Activated CD8-positive, alpha-beta T cell treated with anti-CD3 and anti-CD28 coated beads, Interleukin-2, amount 10 ng/mL, durations not matched to agents 7 days and 5 days (primary cell): ENCODE results near the gene CLEC2L. TPM values are rescaled to one million over a fixed set of nuclear protein-coding genes. Genes with fewer than 3 reads are reported as not detected.
A peak's percentile ranks its signal among the peaks of the same experiment; 100 is the strongest.

ENCODE experiments used
- ATAC-seq: fragments of 150-1000 bp; cut with Tn5 transposase; one replicate; pipeline ENCODE4 v1.10.0; 2021; ENCODE audit warnings: moderate library complexity
- CTCF ChIA-PET: fragments of 350-600 bp; sonication (Branson Sonifier 250); formaldehyde crosslinking; loops from one replicate; lab custom pipeline; 2021; ENCODE audit warnings: antibody characterized with exemption; lab: Charles Lee
- POLR2A ChIA-PET: fragments of 350-600 bp; sonication (Branson Sonifier 250); formaldehyde crosslinking; loops from one replicate; lab custom pipeline; 2021; ENCODE audit warnings: antibody characterized with exemption; lab: Charles Lee
- DNase-seq: peaks from one replicate; pipeline ENCODE4 v3.0.0-alpha.2; 2020
- H3K27ac Mint-ChIP-seq: one replicate; pipeline ENCODE4 v1.8.0; 2021; ENCODE audit warnings: mild to moderate bottlenecking, mixed read lengths
- H3K27me3 Mint-ChIP-seq: one replicate; pipeline ENCODE4 v1.8.0; 2021; ENCODE audit warnings: low read depth, mixed read lengths
- H3K36me3 Mint-ChIP-seq: one replicate; pipeline ENCODE4 v1.8.0; 2021; ENCODE audit warnings: low read depth, mixed read lengths
- H3K4me1 Mint-ChIP-seq: one replicate; pipeline ENCODE4 v1.8.0; 2021; ENCODE audit warnings: low read depth, mixed read lengths
- H3K4me3 Mint-ChIP-seq: one replicate; pipeline ENCODE4 v1.8.0; 2021; ENCODE audit warnings: mild to moderate bottlenecking, mixed read lengths
- H3K9me3 Mint-ChIP-seq: one replicate; pipeline ENCODE4 v1.8.0; 2022; ENCODE audit warnings: mixed read lengths; ENCODE audit not compliant: insufficient read depth
- total RNA-seq, 2 experiments: library from RNA; stranded (reverse); gene quantifications; one replicate each; pipeline ENCODE4 v1.2.3, GENCODE V29; 2021

Gene CLEC2L
- total RNA-seq, 2 experiments from 2014 or later, result not detected

DNA sequence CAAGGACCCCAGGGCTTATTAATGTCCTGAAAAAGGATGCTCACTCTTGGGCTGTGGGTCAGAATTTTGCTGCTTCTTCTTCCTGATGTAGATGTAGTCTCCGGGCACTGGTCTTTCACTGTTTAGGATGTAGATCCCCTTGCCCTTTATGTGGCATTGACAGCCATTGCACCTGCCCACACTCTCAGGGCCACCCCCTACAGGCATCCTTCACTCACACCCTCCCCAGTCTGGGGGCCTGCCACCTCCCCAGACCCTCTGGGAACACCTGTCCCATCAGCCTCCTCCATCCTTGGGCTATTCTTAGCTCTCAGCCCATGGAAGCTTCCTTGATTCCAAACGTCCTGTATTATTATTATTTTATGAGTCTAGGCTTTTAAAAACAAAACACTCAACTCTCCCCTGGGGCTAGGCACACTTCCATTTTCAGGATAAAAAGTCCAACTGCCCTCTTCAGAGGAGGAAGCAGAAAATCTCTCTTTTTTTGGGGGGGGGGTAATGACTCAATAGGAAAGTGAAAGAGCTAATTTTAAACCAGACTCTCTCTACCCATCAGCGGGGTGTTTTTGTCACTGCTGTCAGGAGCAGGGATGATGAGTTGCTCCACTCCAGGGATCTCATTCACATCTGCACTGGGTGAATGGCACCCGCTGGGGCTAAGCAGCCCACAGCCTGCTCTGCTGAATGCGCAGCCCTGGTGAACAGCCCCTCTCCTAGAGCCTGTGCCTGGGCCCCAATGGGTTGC is 28.5 kb upstream of the CLEC2L start:
- Mint-ChIP-seq H3K4me1 (peaks cover 29% of the 10 kb centered on the region), H3K27me3 (peaks cover 5% of the 10 kb centered on the region)

DNA sequence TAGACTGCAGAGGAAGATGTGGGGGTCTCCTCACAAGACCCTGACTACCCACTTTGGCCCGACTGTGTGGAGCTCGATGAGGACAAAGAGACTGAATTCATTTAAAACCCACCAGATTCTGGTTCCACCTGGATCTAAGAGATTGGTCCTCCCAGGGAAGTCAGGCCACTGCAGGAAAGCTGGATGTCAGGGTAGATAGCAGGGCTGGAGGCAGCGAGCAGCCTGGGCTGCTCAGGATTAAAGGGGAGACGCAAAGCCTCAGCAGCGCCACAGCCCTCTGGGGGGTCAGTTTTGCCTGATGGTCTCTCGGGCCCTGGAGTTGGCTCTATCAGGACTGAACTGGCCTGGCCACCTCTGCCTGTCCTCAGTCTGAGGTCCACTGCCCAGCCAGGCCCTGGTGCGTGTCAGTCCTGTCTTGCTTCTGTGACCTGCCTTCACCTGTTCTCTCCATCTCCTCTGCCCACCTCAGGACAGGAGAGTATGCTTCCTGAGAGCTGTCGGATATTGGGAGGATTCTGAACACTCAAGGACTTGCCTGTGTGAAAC is 27.8 kb upstream of the CLEC2L start:
- ChIA-PET CTCF (interaction anchor here (1.2 to 2.2 kb wide), 2 partner anchors 61 to 106 kb away, joined by 3 to 8 read pairs; no protein-coding TSS in a partner anchor), POLR2A (interaction anchor here (0.7 kb wide), 1 partner anchor 984 kb away, joined by 3 read pairs; no protein-coding TSS in a partner anchor)
- no peak for ATAC-seq

More for the DNA sequence above, 28.5 kb upstream of the CLEC2L start:
- peak; percentile 71 for ATAC-seq
- CTCF ChIA-PET, result interaction anchor here (1.2 to 2.2 kb wide), 2 partner anchors 60 to 107 kb away, joined by 3 to 8 read pairs; no protein-coding TSS in a partner anchor
- Mint-ChIP-seq H3K27ac (peak overlapping the region; percentile 70), H3K4me3 (no peak overlapping the region), H3K36me3 (peaks cover 3% of the 10 kb centered on the region), H3K9me3 (no peaks in the 10 kb centered on the region)
- peak; percentile 51 for DNase-seq
- POLR2A ChIA-PET, result interaction anchor here (0.7 kb wide), 2 partner anchors 21 to 985 kb away, joined by 3 read pairs; no protein-coding TSS in a partner anchor

DNA sequence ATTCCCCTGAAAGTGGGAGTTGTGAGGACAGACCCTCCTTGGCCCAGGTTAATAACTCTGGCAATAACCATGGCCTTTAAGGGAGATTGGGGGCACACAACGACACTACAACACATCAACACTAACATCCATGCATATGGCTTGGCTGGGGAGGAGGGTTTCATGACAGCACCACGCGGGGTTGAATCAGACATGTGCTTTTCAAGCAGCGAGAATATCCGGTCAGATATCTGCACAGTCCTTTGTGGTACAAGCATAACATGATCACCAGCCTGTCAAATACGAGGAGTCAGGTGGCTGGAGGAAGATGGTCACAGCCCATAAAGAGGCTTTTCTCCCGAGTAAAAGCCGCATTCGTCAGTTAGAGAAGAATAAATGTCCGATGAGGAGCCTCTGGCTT is 27.0 kb upstream of the CLEC2L start:
- Mint-ChIP-seq H3K27me3 (peaks cover 5% of the 10 kb centered on the region), H3K9me3 (no peaks in the 10 kb centered on the region), H3K4me3 (no peak overlapping the region), H3K4me1 (peaks cover 32% of the 10 kb centered on the region), H3K27ac (peak overlapping the region; percentile 48), H3K36me3 (peaks cover 3% of the 10 kb centered on the region)
- DNase-seq (no peak), ATAC-seq (no peak)
- CTCF ChIA-PET, result no interaction called here
- POLR2A ChIA-PET, result no interaction called here

More for the DNA sequence above, 27.8 kb upstream of the CLEC2L start:
- H3K4me3 Mint-ChIP-seq, result no peak overlapping the region
- H3K4me1 Mint-ChIP-seq, result peaks cover 30% of the 10 kb centered on the region
- no peaks in the 10 kb centered on the region for H3K9me3 Mint-ChIP-seq
- peaks cover 5% of the 10 kb centered on the region for H3K27me3 Mint-ChIP-seq
- peaks cover 3% of the 10 kb centered on the region for H3K36me3 Mint-ChIP-seq
- H3K27ac Mint-ChIP-seq, result peak overlapping the region; percentile 70
- no peak for DNase-seq

DNA sequence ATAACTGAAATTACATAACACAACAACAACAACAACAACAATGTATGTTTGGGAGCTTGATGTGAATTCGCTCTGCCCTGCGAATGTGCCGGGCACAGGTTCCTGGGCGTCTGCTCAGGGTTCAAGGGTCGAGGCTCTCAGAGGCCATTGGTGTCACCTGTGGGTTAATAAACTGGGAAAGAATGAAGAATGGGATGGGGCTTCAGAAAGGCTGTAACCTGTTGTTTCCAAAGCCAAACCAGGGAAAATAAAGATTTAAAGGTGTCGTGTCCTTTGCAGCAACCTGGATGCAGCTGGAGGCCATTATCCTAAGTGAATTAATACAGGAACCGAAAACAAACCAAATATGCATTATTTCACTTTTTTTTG is 22.7 kb upstream of the CLEC2L start:
- ATAC-seq (no peak), DNase-seq (no peak)
- ChIA-PET POLR2A (no interaction called here), CTCF (interaction anchor here (1.1 to 4.9 kb wide), 9 partner anchors 10 to 502 kb away, joined by 3 to 35 read pairs (median 5); no protein-coding TSS in a partner anchor)
- Mint-ChIP-seq H3K27me3 (peaks cover 5% of the 10 kb centered on the region), H3K27ac (no peak overlapping the region), H3K9me3 (no peaks in the 10 kb centered on the region), H3K36me3 (no peaks in the 10 kb centered on the region), H3K4me1 (peaks cover 14% of the 10 kb centered on the region), H3K4me3 (no peak overlapping the region)

DNA sequence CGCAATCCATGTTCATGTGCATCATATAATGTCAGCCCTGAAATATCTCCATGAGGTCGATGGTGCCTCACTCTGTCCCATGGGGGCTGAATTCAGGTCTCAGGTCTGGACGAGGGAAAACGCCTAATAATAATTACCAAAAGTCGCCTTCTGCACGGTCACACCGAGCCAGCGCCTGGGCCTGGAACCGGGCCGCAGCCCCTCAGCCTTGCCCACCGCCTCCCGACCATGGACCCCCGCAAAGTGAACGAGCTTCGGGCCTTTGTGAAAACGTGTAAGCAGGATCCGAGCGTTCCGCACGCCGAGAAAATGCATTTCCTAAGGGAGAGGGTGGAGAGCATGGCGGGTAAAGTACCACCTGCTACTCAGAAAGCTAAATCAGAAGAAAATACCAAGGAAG is 21.3 kb upstream of the CLEC2L start:
- Mint-ChIP-seq H3K9me3 (no peaks in the 10 kb centered on the region), H3K27ac (no peak overlapping the region), H3K27me3 (peaks cover 5% of the 10 kb centered on the region), H3K36me3 (no peaks in the 10 kb centered on the region), H3K4me1 (peaks cover 8% of the 10 kb centered on the region), H3K4me3 (no peak overlapping the region)
- ChIA-PET POLR2A (no interaction called here), CTCF (interaction anchor here (1.1 to 4.9 kb wide), 3 partner anchors 67 to 117 kb away, joined by 3 to 35 read pairs (median 3); no protein-coding TSS in a partner anchor)
- DNase-seq (no peak), ATAC-seq (no peak)

DNA sequence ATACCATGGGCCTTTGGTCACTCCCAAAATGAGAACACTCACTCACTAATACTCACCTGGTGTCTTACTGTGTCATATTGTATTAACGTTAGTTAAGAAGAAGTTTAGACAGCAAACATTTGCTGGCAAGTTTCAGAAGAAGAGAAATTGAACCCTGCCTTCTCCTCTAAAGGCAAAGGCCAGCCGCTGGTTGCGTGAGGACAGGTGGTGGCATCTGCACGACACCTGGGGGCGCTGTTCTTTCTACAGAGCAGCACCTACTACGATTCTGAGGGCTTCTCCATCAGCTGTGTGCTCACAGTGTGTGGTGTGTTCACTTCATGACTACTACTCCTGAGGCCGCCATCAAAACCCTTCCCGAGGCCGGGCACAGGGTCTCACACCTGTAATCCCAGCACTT is 17.9 kb upstream of the CLEC2L start:
- no peaks in the 10 kb centered on the region for H3K27me3 Mint-ChIP-seq
- H3K36me3 Mint-ChIP-seq, result no peaks in the 10 kb centered on the region
- POLR2A ChIA-PET, result no interaction called here
- DNase-seq, result peak; percentile 30
- ATAC-seq, result no peak
- H3K4me1 Mint-ChIP-seq, result peaks cover 2% of the 10 kb centered on the region
- H3K9me3 Mint-ChIP-seq, result no peaks in the 10 kb centered on the region
- no peak overlapping the region for H3K27ac Mint-ChIP-seq
- no peak overlapping the region for H3K4me3 Mint-ChIP-seq
- CTCF ChIA-PET, result no interaction called here

DNA sequence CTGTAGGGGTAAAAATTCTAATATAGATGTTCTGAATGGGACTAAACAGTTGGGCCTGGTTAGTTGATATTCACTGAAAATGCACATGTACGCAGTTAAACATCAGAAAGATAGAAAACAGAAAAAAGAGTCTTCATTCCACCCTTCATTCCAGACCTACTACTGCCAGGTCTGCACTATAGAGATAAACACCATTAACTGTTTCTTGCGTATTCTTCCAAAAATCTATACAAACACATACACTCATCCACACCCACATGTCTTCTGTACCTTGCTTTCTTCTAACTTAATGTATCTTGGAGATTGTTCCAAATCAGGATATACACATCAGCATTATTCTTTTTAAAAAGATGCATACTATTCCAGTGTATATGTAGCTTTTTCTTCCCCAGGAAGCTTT is 13.9 kb upstream of the CLEC2L start:
- Mint-ChIP-seq H3K4me1 (no peaks in the 10 kb centered on the region), H3K27ac (no peak overlapping the region), H3K36me3 (no peaks in the 10 kb centered on the region), H3K9me3 (no peaks in the 10 kb centered on the region), H3K4me3 (no peak overlapping the region), H3K27me3 (no peaks in the 10 kb centered on the region)
- ATAC-seq (no peak), DNase-seq (no peak)
- ChIA-PET POLR2A (no interaction called here), CTCF (interaction anchor here (1.6 to 3.3 kb wide), 2 partner anchors 9 to 110 kb away, joined by 5 to 16 read pairs; no protein-coding TSS in a partner anchor)

DNA sequence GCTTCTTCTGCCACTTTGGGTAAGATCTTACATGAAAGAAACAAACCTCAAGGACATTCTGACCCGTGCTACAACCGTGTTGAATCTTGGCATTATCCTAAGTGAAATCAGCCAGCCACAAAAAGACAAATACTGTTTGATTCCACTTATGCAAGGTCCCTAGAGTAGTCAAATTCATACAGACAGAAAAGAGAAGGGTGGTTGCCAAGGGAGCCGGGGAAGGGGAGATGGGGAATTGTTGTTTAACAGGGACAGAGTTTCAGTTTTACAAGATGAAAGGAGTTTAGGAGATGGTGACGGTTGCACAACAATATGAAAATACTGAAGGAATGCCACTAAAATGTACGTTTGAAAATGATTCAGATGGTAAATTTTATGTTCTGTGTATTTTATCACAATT is 12.2 kb upstream of the CLEC2L start:
- Mint-ChIP-seq H3K4me3 (no peak overlapping the region), H3K9me3 (no peaks in the 10 kb centered on the region), H3K36me3 (no peaks in the 10 kb centered on the region), H3K4me1 (no peaks in the 10 kb centered on the region), H3K27me3 (no peaks in the 10 kb centered on the region), H3K27ac (no peak overlapping the region)
- ATAC-seq (no peak), DNase-seq (no peak)
- ChIA-PET POLR2A (no interaction called here), CTCF (interaction anchor here (3.3 kb wide), 1 partner anchor 11 kb away, joined by 16 read pairs; no protein-coding TSS in a partner anchor)

DNA sequence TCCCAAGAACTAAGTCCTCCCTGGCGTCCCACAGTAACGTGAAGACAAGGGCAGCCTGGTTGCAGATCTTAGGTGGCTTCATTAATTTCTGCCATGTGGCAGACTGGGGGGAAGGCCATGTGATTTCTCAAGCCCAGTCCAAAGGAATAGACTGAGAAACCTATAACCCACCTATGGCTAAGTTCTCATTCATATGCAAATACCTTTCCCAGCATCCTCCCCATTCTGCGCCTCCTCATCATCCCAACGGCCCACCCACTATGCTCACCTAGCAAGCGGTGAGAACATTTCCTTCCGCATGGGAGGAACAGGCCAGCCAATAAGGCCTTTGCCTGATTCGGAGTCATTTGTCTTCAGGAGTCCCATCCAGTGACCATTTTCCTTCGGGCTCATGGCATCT is 8.2 kb upstream of the CLEC2L start:
- no peaks in the 10 kb centered on the region for H3K4me1 Mint-ChIP-seq
- H3K4me3 Mint-ChIP-seq, result no peak overlapping the region
- no peaks in the 10 kb centered on the region for H3K36me3 Mint-ChIP-seq
- POLR2A ChIA-PET, result no interaction called here
- DNase-seq (no peak), ATAC-seq (no peak)
- H3K9me3 Mint-ChIP-seq, result no peaks in the 10 kb centered on the region
- no peak overlapping the region for H3K27ac Mint-ChIP-seq
- CTCF ChIA-PET, result no interaction called here
- peaks cover 6% of the 10 kb centered on the region for H3K27me3 Mint-ChIP-seq

DNA sequence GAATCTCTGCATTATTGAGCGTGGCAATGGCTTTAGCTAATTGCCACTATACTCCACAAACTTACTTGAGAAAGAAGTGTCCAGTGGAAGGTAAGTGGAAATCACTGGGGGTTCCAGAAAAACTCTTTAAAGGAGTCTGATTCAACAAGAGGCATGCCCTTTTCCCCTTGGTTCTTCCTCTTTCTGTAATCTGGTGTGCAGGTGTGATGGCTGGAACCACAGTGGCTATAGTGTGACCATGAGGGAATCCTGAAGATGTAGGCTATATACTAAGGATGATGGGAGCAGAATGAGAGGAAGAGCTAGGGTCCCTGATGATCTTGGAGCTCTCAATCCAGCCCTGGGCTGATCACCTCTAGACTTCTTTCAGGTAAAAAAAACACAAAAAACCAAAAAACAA is 2.0 kb upstream of the CLEC2L start:
- Mint-ChIP-seq H3K4me3 (no peak overlapping the region), H3K4me1 (no peaks in the 10 kb centered on the region), H3K27me3 (peaks cover 44% of the 10 kb centered on the region), H3K27ac (no peak overlapping the region), H3K36me3 (no peaks in the 10 kb centered on the region), H3K9me3 (no peaks in the 10 kb centered on the region)
- ATAC-seq, result no peak
- DNase-seq, result no peak
- ChIA-PET CTCF (no interaction called here), POLR2A (interaction anchor here (0.5 kb wide), 1 partner anchor 286 kb away, joined by 3 read pairs; no protein-coding TSS in a partner anchor)

DNA sequence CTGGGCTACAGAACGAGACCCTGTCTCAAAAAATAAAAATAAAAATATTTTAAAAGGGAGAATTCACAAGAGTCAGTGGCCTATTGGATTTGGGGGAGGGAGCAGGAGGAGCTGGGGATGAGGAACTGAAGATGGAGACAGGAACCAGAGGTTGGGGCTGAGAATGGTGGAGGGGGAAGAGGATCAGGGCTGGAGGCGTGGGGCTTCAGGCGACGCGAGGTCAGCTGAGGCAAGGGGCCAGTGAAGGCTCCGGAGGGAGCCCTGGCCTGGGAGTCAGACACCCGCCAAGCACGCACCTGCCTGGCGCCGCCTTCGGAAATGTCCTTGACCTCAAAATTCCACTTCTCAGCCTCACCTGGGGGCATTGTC is 671 bp upstream of the CLEC2L start:
- DNase-seq (no peak), ATAC-seq (no peak)
- Mint-ChIP-seq H3K9me3 (no peaks in the 10 kb centered on the region), H3K27ac (no peak overlapping the region), H3K4me1 (no peaks in the 10 kb centered on the region), H3K27me3 (peaks cover 40% of the 10 kb centered on the region), H3K36me3 (no peaks in the 10 kb centered on the region), H3K4me3 (no peak overlapping the region)
- ChIA-PET POLR2A (no interaction called here), CTCF (no interaction called here)
